ENCODE measurements around the gene FBP1. TPM values are rescaled to one million over a fixed set of nuclear protein-coding genes. Genes with fewer than 3 reads are reported as not detected.

Gene FBP1
- total and polyA plus RNA-seq, 10 of the 15 experiments (the other 5 are each of a cell fraction or from before 2014, with no cell fraction given) = 0.11 to 0.38 (median 0.15) TPM; not detected in 7

DNA sequence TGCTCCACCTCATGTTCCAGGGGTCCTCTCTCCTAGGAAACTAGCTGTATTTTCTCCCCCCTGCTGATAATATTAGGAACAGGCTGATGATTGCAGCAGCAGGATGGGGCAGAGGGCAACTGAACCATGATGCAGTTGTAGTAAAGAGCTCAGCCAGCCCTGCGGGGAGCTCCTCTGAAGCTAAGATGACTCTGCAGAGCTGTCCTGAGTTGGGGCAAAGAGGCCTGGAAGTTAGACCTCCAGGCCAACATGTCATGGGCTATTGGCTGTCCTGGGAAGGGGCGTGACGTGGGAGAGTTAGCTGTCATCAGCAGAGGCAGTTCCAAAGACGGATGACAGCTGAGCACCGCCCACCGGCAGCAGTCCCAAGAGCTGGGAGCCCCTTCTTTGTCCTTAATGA, 6.6 kb upstream of the FBP1 start:
- Histone ChIP-seq H3K36me3 (ENCODE audit: control insufficient read depth in 2 of 2, insufficient read depth in 2 of 2, low read length in 1 of 2) (no peaks in the 10 kb centered on the region), H3K79me2 (ENCODE audit: control insufficient read depth, insufficient read depth, low read length) (no peaks in the 10 kb centered on the region), H3K4me3 (no peak overlapping the region), H2AFZ (ENCODE audit: control insufficient read depth, low read depth, low read length) (no peak overlapping the region), H3K9ac (ENCODE audit: control insufficient read depth, insufficient read depth, low read length) (no peak overlapping the region), H3K4me2 (ENCODE audit: control insufficient read depth, insufficient read depth) (no peak overlapping the region), H3K4me1 (ENCODE audit: control insufficient read depth, insufficient read depth, low read length) (no peaks in the 10 kb centered on the region), H3K27me3 (replicated peaks in 1 of 2; ENCODE audit: control insufficient read depth in 2 of 2, insufficient read depth in 2 of 2, low read length in 1 of 2) (no peaks in the 10 kb centered on the region; a peak in 1 of 4 replicates), H3K27ac (ENCODE audit: control insufficient read depth, insufficient read depth) (no peak overlapping the region), H3K9me3 (replicated peaks; ENCODE audit: control insufficient read depth, insufficient read depth, low read length) (no peaks in the 10 kb centered on the region), H4K20me1 (ENCODE audit: control insufficient read depth, insufficient read depth) (no peaks in the 10 kb centered on the region)
- TF ChIP-seq EZH2 (IDR thresholded peaks at IDR 0.05; ENCODE audit: borderline replicate concordance, control insufficient read depth, low read depth, low read length) (no peak), SMAD5 (IDR thresholded peaks at IDR 0.05; ENCODE audit: low read depth) (no peak), ESRRA (IDR thresholded peaks at IDR 0.05; ENCODE audit: low read length) (no peak), BHLHE40 (IDR thresholded peaks at IDR 0.05; ENCODE audit: borderline replicate concordance in 1 of 2, low read depth in 2 of 2, low read length in 1 of 2) (no peak), IKZF2 (IDR thresholded peaks at IDR 0.05) (no peak), NFYB (IDR thresholded peaks at IDR 0.05; ENCODE audit: insufficient read depth, low read depth, low read length) (no peak), ZBED1 (IDR thresholded peaks at IDR 0.05; ENCODE audit: borderline replicate concordance) (no peak), RFX5 (IDR thresholded peaks at IDR 0.05; ENCODE audit: low read depth, low read length) (no peak), TCF12 (IDR thresholded peaks at IDR 0.05; ENCODE audit: low read depth, low read length) (no peak)
- TF ChIP-seq, protein P1, sequence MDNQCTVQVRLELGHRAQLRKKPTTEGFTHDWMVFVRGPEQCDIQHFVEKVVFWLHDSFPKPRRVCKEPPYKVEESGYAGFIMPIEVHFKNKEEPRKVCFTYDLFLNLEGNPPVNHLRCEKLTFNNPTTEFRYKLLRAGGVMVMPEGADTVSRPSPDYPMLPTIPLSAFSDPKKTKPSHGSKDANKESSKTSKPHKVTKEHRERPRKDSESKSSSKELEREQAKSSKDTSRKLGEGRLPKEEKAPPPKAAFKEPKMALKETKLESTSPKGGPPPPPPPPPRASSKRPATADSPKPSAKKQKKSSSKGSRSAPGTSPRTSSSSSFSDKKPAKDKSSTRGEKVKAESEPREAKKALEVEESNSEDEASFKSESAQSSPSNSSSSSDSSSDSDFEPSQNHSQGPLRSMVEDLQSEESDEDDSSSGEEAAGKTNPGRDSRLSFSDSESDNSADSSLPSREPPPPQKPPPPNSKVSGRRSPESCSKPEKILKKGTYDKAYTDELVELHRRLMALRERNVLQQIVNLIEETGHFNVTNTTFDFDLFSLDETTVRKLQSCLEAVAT (IDR thresholded peaks at IDR 0.05) = no peak
- TF ChIP-seq, protein P2, sequence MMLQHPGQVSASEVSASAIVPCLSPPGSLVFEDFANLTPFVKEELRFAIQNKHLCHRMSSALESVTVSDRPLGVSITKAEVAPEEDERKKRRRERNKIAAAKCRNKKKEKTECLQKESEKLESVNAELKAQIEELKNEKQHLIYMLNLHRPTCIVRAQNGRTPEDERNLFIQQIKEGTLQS (IDR thresholded peaks at IDR 0.05; ENCODE audit: borderline replicate concordance, extremely low read depth, low read depth, low read length) = no peak
- ChIA-PET POLR2A (interaction anchor here (0.6 kb wide), 1 partner anchor 249 kb away, joined by 3 read pairs; no protein-coding TSS in a partner anchor), SMC1A (ENCODE audit: uncharacterized antibody, unreplicated experiment) (interaction anchor here (1.3 kb wide), 1 partner anchor 11 kb away, joined by 3 read pairs; no protein-coding TSS in a partner anchor), RAD21 (ENCODE audit: unreplicated experiment) (no interaction called here), CTCF (interaction anchor here (0.7 kb wide), 1 partner anchor 485 kb away, joined by 3 read pairs; no protein-coding TSS in a partner anchor)
- in situ Hi-C loops (cut with MboI) = no loop called here
- DNase-seq (ENCODE audit: low read depth, low spot score) (no peak), ATAC-seq (no peak), FAIRE-seq (no peak)
- intact Hi-C loops (cut with micrococcal nuclease; ENCODE audit: unreplicated experiment) = no loop called here
- WGBS (ENCODE audit: insufficient coverage, insufficient replicate concordance, low lambda C conversion rate, missing lambda C conversion rate) = 59% methylated on average over 6 of the region's 6 CpGs
- BruUV-seq (replicated peaks) = no TSS peak

Measured in GM12878 (cell line).